SU-DHL-6 (cell line): ENCODE results near the gene DENND2A.
"Not testable (repeated sequence)": the region's sequence is repeated elsewhere in the genome, so short reads cannot be mapped to it uniquely, and the experiment has no call there.

Source experiments
- H2AFZ ChIP-seq: fragments of 200-600 bp; sonication (generic); 2 replicates; pipeline ENCODE4 v1.6.1; 2014; ENCODE audit warnings: low read depth, mild to moderate bottlenecking, moderate library complexity, mixed read lengths, antibody characterized with exemption, low read length; ENCODE audit not compliant: severe bottlenecking
- H3F3A ChIP-seq: fragments of 200-600 bp; shearing (Covaris generic); 2 replicates; pipeline ENCODE4 v1.6.0; 2016; ENCODE audit warnings: antibody characterized with exemption, mild to moderate bottlenecking; ENCODE audit not compliant: insufficient read depth
- H3K27ac ChIP-seq: fragments of 200-600 bp; sonication (generic); 2 replicates; pipeline ENCODE4 v1.5.1; 2016; ENCODE audit warnings: low read depth, mild to moderate bottlenecking, low read length, moderate library complexity, mixed read lengths
- H3K27me3 ChIP-seq: fragments of 200-600 bp; sonication (generic), shearing (Covaris generic); 2 replicates; pipeline ENCODE4 v1.6.0; 2014; ENCODE audit warnings: mild to moderate bottlenecking, low read length
- H3K36me3 ChIP-seq: fragments of 200-600 bp; sonication (generic); 2 replicates; pipeline ENCODE4 v1.6.1; 2014; ENCODE audit warnings: mild to moderate bottlenecking, low read length, mixed read lengths
- H3K4me2 ChIP-seq: fragments of 300-600, 200-600 bp; shearing (Covaris generic), sonication (generic); 2 replicates; pipeline ENCODE4 v1.6.0; 2014; ENCODE audit warnings: low read length, low read depth, mild to moderate bottlenecking; ENCODE audit not compliant: poor library complexity, severe bottlenecking
- H3K4me3 ChIP-seq: fragments of 200-600 bp; sonication (generic); 2 replicates; pipeline ENCODE4 v1.5.1; 2014; ENCODE audit warnings: antibody characterized with exemption, low read length, mild to moderate bottlenecking, mixed read lengths; ENCODE audit not compliant: insufficient read depth, poor library complexity, severe bottlenecking
- H3K79me2 ChIP-seq: fragments of 200-600 bp; sonication (generic); 2 replicates; pipeline ENCODE4 v1.6.1; 2014; ENCODE audit warnings: mild to moderate bottlenecking, low read length, moderate library complexity; ENCODE audit not compliant: insufficient read depth
- H3K9ac ChIP-seq: fragments of 200-600 bp; sonication (generic); 2 replicates; pipeline ENCODE4 v1.7.0; 2014; ENCODE audit warnings: mild to moderate bottlenecking, low read length
- H3K9me2 ChIP-seq: fragments of 200-600 bp; sonication (generic); replicated peaks from 2 replicates; pipeline ENCODE4 v1.6.1; 2014; ENCODE audit warnings: low read length; ENCODE audit not compliant: insufficient read depth
- H3K9me3 ChIP-seq: fragments of 200-600 bp; sonication (generic); 2 replicates; pipeline ENCODE4 v1.6.1; 2014; ENCODE audit warnings: low read length, mixed read lengths; ENCODE audit not compliant: insufficient read depth
- H4K20me1 ChIP-seq: fragments of 200-600 bp; sonication (generic); 2 replicates; pipeline ENCODE4 v1.6.1; 2014; ENCODE audit warnings: low read depth, mild to moderate bottlenecking, antibody characterized with exemption, low read length, moderate library complexity, mixed read lengths
- CTCF ChIP-seq: fragments of 200-600 bp; sonication (generic); IDR thresholded peaks from one replicate; pipeline ENCODE4 v1.5.1; 2017; ENCODE audit warnings: antibody characterized with exemption, mild to moderate bottlenecking, low read length, moderate library complexity; ENCODE audit not compliant: insufficient read depth, poor library complexity, severe bottlenecking
- EZH2phosphoT487 ChIP-seq: fragments of 200-600 bp; sonication (generic), shearing (Covaris generic); conservative IDR thresholded peaks from 2 replicates; pipeline ENCODE4 v1.6.1; 2018; ENCODE audit warnings: mild to moderate bottlenecking, antibody characterized with exemption, low read length, moderate library complexity, mixed read lengths

The DENND2A gene

GRCh38 chr7:140501966-140502365 lies 138.6 kb downstream of the DENND2A start:
- H3K79me2 ChIP-seq, result no peaks in the 10 kb centered on the region
- H3K27me3 ChIP-seq, result no peaks in the 10 kb centered on the region
- H3K9me3 ChIP-seq, result no peaks in the 10 kb centered on the region
- no peaks in the 10 kb centered on the region for H3F3A ChIP-seq
- no peak overlapping the region for H3K4me2 ChIP-seq
- no peak for TF ChIP-seq EZH2phosphoT487
- no peak for TF ChIP-seq CTCF
- no peak overlapping the region for H2AFZ ChIP-seq
- H3K36me3 ChIP-seq, result no peaks in the 10 kb centered on the region
- no peak overlapping the region for H3K9ac ChIP-seq
- H3K27ac ChIP-seq, result no peak overlapping the region
- no peaks in the 10 kb centered on the region for H4K20me1 ChIP-seq
- H3K4me3 ChIP-seq, result no peak overlapping the region
- H3K9me2 ChIP-seq, result no peaks in the 10 kb centered on the region

- not testable (repeated sequence) for H3K36me3 ChIP-seq, H3K4me2 ChIP-seq, H3K9me3 ChIP-seq, H3K9ac ChIP-seq, H3K9me2 ChIP-seq, H3K79me2 ChIP-seq, H3K27ac ChIP-seq, H4K20me1 ChIP-seq, H3K27me3 ChIP-seq, H2AFZ ChIP-seq, H3K4me3 ChIP-seq, H3F3A ChIP-seq
These were observed 142.8 kb downstream of the DENND2A start for GRCh38 chr7:140497807-140498206.

GRCh38 chr7:140497241-140497769 lies 143.3 kb downstream of the DENND2A start:
- Histone ChIP-seq H3K4me2 (no peak overlapping the region), H2AFZ (no peak overlapping the region), H3K79me2 (no peaks in the 10 kb centered on the region), H4K20me1 (no peaks in the 10 kb centered on the region), H3K9me3 (no peaks in the 10 kb centered on the region), H3K36me3 (no peaks in the 10 kb centered on the region), H3K27ac (no peak overlapping the region), H3F3A (no peaks in the 10 kb centered on the region), H3K9ac (no peak overlapping the region), H3K9me2 (no peaks in the 10 kb centered on the region), H3K27me3 (no peaks in the 10 kb centered on the region), H3K4me3 (no peak overlapping the region)
- no peak for TF ChIP-seq EZH2phosphoT487
- TF ChIP-seq CTCF, result no peak

- no peaks in the 10 kb centered on the region for H3K27me3 ChIP-seq
- H4K20me1 ChIP-seq, result no peaks in the 10 kb centered on the region
- no peaks in the 10 kb centered on the region for H3K79me2 ChIP-seq
- H3K9me2 ChIP-seq, result no peaks in the 10 kb centered on the region
- H3K27ac ChIP-seq, result no peak overlapping the region
- no peak for TF ChIP-seq EZH2phosphoT487
- TF ChIP-seq CTCF, result no peak
- H3K9me3 ChIP-seq, result no peaks in the 10 kb centered on the region
- no peaks in the 10 kb centered on the region for H3K36me3 ChIP-seq
- H3K4me2 ChIP-seq, result no peak overlapping the region
- H3K4me3 ChIP-seq, result no peak overlapping the region
- H3F3A ChIP-seq, result no peaks in the 10 kb centered on the region
- no peak overlapping the region for H3K9ac ChIP-seq
- no peak overlapping the region for H2AFZ ChIP-seq
These were observed 145.0 kb downstream of the DENND2A start for GRCh38 chr7:140495514-140496097.
